NCI-H226 (cell line): ENCODE measurements around the gene GLIPR1.
"Not testable (repeated sequence)": the region's sequence is repeated elsewhere in the genome, so short reads cannot be mapped to it uniquely, and the experiment has no call there.

Experiments used
- DNase-seq: peaks from one replicate; pipeline ENCODE4 v3.0.0-alpha.2; 2015

Gene GLIPR1

GRCh38 chr12:75480469-75480949 is at the start of gene GLIPR1:
Gene GLIPR1, plus strand, starts transcription at chr12:75480755. Its CDS starts 126 bp downstream, at chr12:75480881.
- peak; percentile 92 for DNase-seq

DNA sequence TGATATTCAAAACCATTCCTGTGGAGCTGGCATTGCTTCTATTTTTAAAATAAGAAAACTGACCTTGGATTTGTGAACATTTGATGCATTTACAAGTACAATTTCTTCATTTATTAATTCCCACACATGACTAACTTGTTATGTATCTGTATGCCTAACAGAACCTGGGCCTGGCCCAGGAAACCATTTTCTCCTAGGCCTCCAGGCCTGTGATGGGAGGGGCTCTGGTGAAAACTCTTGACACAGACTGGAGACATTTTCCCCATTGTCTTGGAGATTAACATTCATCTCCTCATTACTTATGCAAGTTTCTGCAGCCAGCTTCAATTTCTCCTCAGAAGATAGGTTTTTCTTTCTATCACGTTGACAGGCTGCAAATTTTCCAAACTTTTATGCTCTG is 47.6 kb upstream of the GLIPR1 start:
- no peak for DNase-seq

- DNase-seq = no peak
Measured at GRCh38 chr12:75437564-75437963, 43.0 kb upstream of the GLIPR1 start.

DNA sequence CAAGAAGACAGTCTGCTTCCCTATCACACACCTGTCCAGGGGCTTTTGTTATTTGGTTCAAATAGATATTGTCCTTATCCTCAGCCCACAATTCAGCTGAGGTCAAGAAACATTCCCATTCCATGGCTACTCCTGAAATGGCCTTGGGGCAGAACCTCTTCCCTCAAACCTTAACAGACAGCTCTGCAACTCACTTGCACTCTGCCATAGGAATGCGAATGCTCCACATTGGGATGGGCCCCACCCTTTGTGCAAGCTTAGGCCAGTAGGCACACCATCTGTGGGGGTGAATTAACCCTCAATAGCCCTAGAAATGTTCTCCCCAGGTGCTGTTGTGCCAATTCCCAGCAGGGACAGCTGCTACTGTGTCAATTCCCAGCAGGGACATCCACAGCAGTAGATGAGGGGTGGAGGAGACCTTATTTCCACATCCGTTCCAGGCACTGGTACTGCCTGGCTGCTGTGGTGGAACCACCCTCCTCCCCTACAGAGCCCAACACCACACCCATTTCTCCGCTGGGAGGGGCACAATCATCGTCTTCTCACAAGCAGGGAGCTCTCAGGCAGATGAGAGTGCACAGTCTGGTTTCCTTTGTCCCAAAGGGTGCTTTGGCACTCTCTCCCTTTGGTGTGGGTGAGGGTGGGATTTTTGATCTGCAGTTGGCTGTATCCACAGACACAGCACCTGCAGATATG is 42.3 kb upstream of the GLIPR1 start:
- peak; percentile 37 for DNase-seq

DNA sequence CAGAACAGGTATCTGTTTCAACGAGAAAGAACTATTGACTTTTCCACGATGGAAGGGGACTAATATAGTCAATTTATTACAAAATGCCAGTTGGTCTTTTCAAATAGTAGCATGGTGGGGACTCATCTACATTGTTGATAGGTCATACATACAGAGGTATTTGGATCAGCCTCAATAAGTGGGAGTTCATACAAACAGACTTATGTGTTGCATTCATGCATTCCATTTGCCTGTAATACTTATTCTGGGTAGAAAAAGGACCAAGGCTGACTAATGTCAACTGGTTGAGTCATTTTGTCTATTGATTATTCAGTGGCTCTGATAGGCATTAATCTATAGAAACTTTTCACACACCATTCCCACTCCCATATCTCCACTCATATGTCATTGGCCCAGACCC is 41.5 kb upstream of the GLIPR1 start:
- DNase-seq = no peak

GRCh38 chr12:75439930-75440329 is 40.6 kb upstream of the GLIPR1 start:
- DNase-seq = no peak

DNA sequence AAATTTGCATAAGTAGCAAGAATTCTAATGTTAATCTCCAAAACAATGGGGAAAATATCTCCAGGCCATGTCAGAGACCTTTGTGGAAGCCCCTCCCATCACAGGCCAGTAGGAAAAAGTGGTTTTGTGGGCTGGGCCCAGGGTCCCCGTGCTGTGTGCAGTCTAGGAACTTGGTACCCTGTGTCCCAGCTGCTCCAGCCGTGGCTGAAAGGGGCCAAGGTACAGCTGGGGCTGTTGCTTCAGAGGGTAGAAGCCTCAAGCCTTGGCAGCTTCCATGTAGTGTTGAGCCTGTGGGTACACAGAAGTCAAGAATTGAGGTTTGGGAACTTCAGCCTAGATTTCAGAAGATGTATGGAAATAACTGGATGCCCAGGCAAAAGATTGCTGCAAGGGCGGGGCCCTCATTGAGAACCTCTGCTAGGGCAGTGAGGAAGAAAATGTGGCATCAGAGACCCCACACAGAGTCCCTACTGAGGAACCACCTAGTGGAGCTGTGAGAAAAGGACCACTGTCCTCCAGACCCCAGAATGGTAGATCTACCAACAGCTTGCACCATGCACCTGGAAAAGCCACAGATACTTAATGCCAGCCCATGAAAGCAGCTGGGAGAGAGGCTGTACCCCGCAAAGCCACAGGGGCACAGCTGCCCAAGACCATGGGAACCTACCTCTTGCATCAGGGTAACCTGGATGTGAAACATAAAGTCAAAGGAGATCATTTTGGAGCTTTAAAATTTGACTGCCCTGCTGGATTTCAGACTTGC is 38.7 kb upstream of the GLIPR1 start:
- not testable (repeated sequence) for DNase-seq

- DNase-seq = not testable (repeated sequence)
Measured at GRCh38 chr12:75442454-75442853, 38.1 kb upstream of the GLIPR1 start.

DNA sequence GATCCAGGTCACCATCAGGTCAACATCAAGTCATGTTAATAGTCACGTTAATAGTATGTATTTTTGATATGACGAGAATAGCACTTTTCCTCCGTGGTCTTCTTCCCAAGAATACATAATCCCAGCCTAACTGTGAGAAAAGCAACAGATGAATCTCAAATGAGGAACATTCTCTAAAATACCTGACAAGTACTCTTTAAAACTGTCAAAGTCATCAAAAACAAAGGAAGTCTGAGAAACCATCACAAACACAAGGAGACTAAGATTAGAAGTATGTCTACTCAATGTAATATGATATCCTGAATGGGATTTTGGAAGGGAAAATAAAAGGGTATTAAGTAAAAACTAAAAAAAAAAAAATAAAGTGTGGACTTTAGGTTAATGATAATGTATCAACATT is 36.8 kb upstream of the GLIPR1 start:
- DNase-seq = no peak

DNA sequence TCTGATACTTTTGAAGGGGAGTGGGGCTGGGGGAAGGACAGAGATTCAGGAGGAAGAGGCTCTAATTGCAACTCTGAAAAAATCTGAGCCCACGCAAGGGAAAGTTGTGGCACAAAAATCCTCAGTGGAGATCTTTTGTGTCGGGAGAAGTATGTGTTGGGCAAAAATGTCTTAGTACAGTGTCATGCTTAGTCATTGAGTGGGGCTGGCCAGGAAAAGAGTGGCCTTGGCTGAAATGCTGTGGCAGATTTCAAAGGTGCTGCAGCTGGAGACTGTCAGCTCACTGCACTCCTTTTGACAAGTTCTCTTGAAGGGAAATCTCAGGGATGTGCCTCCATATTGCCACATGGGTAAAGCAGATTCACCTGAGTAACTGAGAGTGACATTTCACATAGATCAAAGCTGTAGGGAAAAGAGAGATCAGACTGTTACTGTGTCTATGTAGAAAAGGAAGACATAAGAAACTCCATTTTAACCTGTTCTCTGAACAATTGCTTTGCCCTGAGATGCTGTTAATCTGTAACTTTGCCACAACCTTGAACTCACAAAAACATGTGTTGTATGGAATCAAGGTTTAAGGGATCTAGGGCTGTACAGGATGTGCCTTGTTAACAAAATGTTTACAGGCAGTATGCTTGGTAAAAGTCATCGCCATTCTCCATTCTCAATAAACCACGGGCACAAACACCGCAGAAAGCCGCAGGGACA is 36.0 kb upstream of the GLIPR1 start:
- no peak for DNase-seq

- DNase-seq = not testable (repeated sequence)
Measured at GRCh38 chr12:75445137-75445507, 35.4 kb upstream of the GLIPR1 start.

DNA sequence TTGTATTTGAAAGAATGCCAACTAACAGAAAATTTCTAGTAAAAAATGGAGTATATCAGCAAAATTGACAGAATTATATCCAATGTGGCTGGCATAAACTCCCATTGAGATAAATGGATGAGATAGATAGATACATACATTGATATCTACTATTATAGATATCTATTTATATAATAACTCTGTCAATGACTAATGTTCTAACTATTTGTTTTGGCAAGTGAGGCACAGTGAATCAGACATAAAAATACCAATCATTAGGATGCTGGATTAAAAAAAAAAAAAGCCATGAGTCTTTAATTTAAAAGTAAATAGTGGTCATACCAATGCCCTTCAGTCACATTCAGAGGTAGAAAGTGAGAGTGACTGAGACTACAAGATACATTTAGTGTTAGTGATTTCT is 33.7 kb upstream of the GLIPR1 start:
- peak; percentile 36 for DNase-seq

DNA sequence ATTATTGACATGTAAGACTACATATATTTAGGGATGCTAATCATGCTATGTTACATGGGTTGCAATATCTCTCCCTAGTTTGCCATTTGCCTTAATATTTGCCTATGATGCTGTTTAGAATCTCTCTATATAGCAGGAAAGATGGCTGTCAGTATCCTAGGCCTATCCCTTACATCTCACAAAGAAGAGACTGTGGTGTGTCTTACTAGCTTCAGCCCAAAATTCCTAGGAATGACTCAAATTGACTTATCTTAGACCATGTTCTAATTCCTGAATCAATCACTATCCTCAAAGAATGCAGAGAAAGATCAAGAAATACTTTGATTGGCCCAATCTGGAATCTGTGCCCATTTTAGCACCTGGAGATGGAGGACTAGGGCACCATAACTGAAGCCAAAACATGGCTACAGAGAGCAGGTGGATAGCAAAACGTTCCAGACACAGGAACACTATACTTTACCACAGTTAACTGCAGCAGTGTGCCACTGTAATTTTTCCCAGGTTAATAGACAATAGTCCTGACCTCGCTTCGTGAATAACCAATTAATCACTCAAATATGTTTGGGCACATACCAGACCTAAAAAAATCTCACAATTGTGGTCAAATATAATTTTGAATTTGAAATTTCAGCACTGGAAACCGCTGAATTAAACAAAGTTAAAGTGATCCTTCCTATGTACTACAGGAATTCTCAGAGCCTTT is 32.7 kb upstream of the GLIPR1 start:
- no peak for DNase-seq

DNA sequence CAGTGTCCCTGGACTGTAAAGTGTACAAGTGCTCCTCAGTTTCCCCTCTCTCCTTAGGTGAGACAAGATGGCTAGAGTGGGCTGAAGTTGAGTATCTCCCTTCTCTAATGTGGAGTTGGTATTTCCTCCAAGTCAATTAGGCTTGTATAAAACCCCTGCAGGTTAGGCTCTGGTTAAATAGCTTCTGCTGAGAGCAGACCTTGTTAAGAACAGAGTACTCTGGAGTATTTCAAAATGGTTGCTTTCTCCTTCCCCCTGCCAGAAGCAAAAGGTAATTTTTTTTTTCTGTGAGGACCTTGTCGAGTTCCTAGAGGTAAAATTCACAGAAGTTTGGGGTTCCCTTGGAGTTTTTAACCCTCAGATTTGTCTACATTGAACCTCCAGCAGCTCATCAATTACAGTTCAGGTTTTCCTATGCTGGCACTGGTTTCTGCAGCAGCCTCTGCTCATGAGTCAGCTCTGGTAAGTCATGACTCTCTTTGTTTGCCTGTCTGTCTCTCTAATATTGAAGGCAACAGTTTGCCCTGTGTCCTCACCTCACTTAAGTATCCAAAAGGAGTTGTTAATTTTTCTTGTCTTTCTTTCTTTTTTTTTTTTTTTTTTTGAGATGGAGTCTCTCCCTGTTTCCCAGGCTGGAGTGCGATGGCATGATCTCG is 27.8 kb upstream of the GLIPR1 start:
- DNase-seq = peak; percentile 49

- no peak for DNase-seq
Measured at GRCh38 chr12:75455839-75456238, 24.7 kb upstream of the GLIPR1 start.

DNA sequence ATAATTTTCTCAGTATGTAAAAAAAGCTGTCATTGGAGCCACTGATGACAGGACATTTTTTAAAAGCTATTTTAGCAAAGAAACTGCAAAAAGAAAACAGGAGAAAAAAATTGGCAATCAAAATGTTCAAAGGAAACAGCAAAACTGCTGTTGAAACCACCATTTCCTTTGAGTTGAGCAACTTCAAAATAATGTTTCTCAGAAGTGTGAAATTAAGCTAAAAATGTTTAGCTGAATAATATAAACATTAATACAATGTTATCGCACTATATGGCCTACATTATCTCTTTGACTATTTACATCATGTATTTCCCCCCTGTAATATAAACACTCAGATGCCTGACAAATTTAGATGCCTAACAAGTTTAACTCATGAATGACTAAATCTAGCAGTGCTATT is 23.4 kb upstream of the GLIPR1 start:
- DNase-seq = no peak

DNA sequence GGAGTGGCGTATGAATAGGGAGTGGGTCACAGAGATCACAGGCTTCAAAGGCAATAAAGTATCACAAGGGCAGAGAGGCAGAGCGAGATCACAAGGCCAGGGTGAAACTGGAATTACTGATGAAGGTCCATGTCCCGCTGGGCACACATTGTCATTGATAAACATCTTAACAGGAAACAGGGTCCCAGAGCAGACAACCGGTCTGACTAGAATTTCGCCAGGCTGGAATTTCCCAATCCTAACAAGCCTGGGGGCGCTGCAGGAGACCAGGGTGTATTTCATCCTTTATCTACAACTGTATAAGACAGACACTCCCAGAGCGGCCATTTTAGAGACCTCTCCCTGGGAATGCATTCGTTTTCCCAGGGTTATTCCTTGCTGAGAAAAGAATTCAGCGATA is 22.7 kb upstream of the GLIPR1 start:
- DNase-seq = not testable (repeated sequence)

DNA sequence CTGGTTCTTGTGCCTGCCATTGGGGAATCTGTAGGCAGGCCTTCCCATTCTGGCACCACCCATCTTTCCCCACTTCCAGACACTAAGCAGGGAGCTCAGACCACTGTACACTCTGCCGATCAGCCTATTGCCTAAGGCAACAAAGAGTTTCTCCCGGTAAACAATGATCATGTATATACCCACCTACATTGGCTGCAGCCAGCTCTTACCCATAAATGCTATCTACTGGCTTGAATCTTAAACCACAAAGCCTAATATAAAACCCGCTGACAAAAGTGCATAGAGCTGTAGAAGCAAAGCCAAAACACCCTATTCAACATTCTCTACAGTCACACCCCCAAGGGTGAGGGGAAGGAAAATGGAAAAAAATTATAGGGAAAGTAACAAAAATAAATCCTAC is 20.8 kb upstream of the GLIPR1 start:
- no peak for DNase-seq

DNA sequence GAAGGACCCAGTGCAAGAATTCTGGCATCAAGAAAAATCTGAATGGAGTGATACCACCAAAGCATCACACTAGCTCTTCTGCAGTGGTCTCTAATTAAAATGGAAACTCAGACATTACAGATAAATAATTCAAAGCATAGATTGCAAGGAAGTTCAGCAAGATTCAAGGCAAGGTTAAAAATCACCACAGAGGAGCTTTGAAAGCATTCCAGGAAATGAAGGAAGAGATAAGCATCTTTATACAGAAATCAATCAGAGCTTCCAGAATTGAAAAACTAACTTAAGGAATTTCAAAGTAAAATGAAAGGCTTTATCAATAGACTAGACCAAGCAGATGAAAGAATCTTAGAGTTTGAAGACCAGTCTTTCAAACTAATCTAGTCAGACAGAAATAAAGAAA is 20.4 kb upstream of the GLIPR1 start:
- DNase-seq = no peak

- no peak for DNase-seq
Measured at GRCh38 chr12:75471902-75472890, 8.4 kb upstream of the GLIPR1 start.

DNA sequence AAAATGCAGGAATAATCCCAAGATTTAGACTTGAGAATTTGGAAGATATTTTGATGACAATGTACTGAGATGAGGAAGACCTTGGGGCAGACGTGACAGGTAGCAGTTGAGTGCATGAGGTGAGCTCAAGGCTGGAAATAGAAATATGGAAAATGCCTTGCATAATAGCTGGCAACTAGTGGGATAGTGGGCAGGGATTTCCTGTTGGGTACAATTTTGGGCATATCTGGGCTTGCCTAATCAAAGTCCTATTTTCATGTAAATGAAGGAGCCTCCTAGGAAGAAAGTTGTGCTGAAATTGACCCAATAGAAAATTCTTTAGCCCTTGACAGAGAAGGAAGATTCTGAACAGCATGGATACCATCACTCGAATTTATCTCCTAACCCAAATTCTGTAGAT is 6.4 kb upstream of the GLIPR1 start:
- DNase-seq = no peak
